GM23338 (cell line): ENCODE measurements around the gene FLT1.

Source experiments
- EZH2 ChIP-seq: fragments of 200-600 bp; sonication (generic); IDR thresholded peaks from one replicate; pipeline ENCODE4 v1.8.0; 2017; ENCODE audit warnings: antibody characterized with exemption, mild to moderate bottlenecking, low read depth; ENCODE audit not compliant: unreplicated experiment
- EZH2phosphoT487 ChIP-seq: fragments of 200-600 bp; sonication (generic); IDR thresholded peaks from one replicate; pipeline ENCODE4 v1.8.1; 2018; ENCODE audit warnings: antibody characterized with exemption; ENCODE audit not compliant: unreplicated experiment
- JUNB ChIP-seq: IDR thresholded peaks from one replicate; pipeline ENCODE4 v1.6.1; 2016; ENCODE audit warnings: antibody characterized with exemption; ENCODE audit not compliant: unreplicated experiment
- TF ChIP-seq, protein P1 (sequence below), 2 experiments: fragments of 200-600 bp in 1 of 2; sonication (generic) in 1 of 2; conservative IDR thresholded peaks; 2 replicates each; pipeline versions ENCODE4 v1.5.1 to v1.6.1; 2016 to 2017; ENCODE audit warnings: antibody characterized with exemption in 2 of 2, low read depth in 2 of 2, mild to moderate bottlenecking in 2 of 2, moderate library complexity in 1 of 2
- TF ChIP-seq, protein P2 (sequence below): IDR thresholded peaks from 2 replicates; pipeline ENCODE4 v1.6.1; 2016; ENCODE audit warnings: antibody characterized with exemption

DNA sequence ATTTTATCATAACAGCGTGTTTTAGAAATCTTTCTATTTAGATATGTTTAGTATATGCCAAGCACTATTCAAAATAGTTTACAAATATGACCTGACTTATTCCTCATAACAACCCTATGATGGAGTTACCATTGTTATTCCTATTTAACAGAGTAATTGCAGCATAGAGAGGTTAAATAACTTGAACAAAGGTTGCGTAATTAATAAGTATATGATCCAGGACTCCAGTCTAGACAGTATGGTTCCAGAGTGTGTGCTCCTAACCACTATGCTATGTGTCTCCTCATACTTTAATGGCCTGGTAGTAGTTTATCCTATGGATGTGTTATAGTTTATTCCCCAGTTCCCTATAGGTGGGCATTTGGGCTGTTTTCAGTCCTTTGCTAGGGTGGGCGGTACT, 211.3 kb downstream of the FLT1 start:
- TF ChIP-seq, protein P1, sequence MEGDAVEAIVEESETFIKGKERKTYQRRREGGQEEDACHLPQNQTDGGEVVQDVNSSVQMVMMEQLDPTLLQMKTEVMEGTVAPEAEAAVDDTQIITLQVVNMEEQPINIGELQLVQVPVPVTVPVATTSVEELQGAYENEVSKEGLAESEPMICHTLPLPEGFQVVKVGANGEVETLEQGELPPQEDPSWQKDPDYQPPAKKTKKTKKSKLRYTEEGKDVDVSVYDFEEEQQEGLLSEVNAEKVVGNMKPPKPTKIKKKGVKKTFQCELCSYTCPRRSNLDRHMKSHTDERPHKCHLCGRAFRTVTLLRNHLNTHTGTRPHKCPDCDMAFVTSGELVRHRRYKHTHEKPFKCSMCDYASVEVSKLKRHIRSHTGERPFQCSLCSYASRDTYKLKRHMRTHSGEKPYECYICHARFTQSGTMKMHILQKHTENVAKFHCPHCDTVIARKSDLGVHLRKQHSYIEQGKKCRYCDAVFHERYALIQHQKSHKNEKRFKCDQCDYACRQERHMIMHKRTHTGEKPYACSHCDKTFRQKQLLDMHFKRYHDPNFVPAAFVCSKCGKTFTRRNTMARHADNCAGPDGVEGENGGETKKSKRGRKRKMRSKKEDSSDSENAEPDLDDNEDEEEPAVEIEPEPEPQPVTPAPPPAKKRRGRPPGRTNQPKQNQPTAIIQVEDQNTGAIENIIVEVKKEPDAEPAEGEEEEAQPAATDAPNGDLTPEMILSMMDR (conservative IDR thresholded peaks at IDR 0.05; ENCODE audit: low read depth in 2 of 2): no peak
- TF ChIP-seq EZH2: no peak
- TF ChIP-seq, protein P2, sequence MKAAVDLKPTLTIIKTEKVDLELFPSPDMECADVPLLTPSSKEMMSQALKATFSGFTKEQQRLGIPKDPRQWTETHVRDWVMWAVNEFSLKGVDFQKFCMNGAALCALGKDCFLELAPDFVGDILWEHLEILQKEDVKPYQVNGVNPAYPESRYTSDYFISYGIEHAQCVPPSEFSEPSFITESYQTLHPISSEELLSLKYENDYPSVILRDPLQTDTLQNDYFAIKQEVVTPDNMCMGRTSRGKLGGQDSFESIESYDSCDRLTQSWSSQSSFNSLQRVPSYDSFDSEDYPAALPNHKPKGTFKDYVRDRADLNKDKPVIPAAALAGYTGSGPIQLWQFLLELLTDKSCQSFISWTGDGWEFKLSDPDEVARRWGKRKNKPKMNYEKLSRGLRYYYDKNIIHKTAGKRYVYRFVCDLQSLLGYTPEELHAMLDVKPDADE: no peak
- TF ChIP-seq EZH2phosphoT487: no peak
- TF ChIP-seq JUNB: no peak
